ENCODE results near the gene MTFR1L. TPM values are rescaled to one million over a fixed set of nuclear protein-coding genes. Genes with fewer than 3 reads are reported as not detected.

MTFR1L gene
- polyA plus RNA-seq, 1 experiment: 65.8 TPM

GRCh38 chr1:25803368-25803767 lies 16.4 kb upstream of the MTFR1L start:
- H3K27ac ChIP-seq (ENCODE audit: low read depth, low read length): no peak overlapping the region
- no peak overlapping the region for H3K4me3 ChIP-seq (ENCODE audit: low read depth, low read length)
- CTCF ChIA-PET: interaction anchor here (1.3 to 1.5 kb wide), 2 partner anchors 9 to 194 kb away, joined by 7 read pairs; no protein-coding TSS in a partner anchor
- no peak for TF ChIP-seq CTCF (IDR thresholded peaks at IDR 0.05; ENCODE audit: low read depth, low read length)
- H3K9me3 ChIP-seq (ENCODE audit: control insufficient read depth, insufficient read depth, low read length): no peaks in the 10 kb centered on the region; the same call in 1 of the 2 replicates
- POLR2A ChIA-PET: no interaction called here
- no peak for DNase-seq (ENCODE audit: low read depth, low spot score)
- H3K27me3 ChIP-seq (ENCODE audit: control insufficient read depth, insufficient read depth, low read length): no peaks in the 10 kb centered on the region

- DNase-seq (ENCODE audit: low read depth, low spot score): no peak
- ChIA-PET CTCF (no interaction called here), POLR2A (no interaction called here)
- no peaks in the 10 kb centered on the region for H3K27me3 ChIP-seq (ENCODE audit: control insufficient read depth, insufficient read depth, low read length)
- no peak overlapping the region for H3K27ac ChIP-seq (ENCODE audit: low read depth, low read length)
- H3K9me3 ChIP-seq (ENCODE audit: control insufficient read depth, insufficient read depth, low read length): no peaks in the 10 kb centered on the region; the same call in 1 of the 2 replicates
- no peak for TF ChIP-seq CTCF (IDR thresholded peaks at IDR 0.05; ENCODE audit: low read depth, low read length)
- H3K4me3 ChIP-seq (ENCODE audit: low read depth, low read length): no peak overlapping the region
These were observed 15.3 kb upstream of the MTFR1L start for GRCh38 chr1:25804244-25804963.

GRCh38 chr1:25804964-25805862 lies 14.5 kb upstream of the MTFR1L start:
- Histone ChIP-seq H3K27ac (ENCODE audit: low read depth, low read length) (no peak overlapping the region), H3K9me3 (ENCODE audit: control insufficient read depth, insufficient read depth, low read length) (no peaks in the 10 kb centered on the region; the same call in 1 of the 2 replicates), H3K27me3 (ENCODE audit: control insufficient read depth, insufficient read depth, low read length) (no peaks in the 10 kb centered on the region), H3K4me3 (ENCODE audit: low read depth, low read length) (no peak overlapping the region)
- no peak for DNase-seq (ENCODE audit: low read depth, low spot score)
- POLR2A ChIA-PET: no interaction called here
- no peak for TF ChIP-seq CTCF (IDR thresholded peaks at IDR 0.05; ENCODE audit: low read depth, low read length)
- CTCF ChIA-PET: no interaction called here

GRCh38 chr1:25805863-25806225 lies 13.9 kb upstream of the MTFR1L start:
- no peak for DNase-seq (ENCODE audit: low read depth, low spot score)
- ChIA-PET CTCF (no interaction called here), POLR2A (no interaction called here)
- H3K27ac ChIP-seq (ENCODE audit: low read depth, low read length): no peak overlapping the region
- no peak for TF ChIP-seq CTCF (IDR thresholded peaks at IDR 0.05; ENCODE audit: low read depth, low read length)
- H3K27me3 ChIP-seq (ENCODE audit: control insufficient read depth, insufficient read depth, low read length): no peaks in the 10 kb centered on the region
- no peak overlapping the region for H3K4me3 ChIP-seq (ENCODE audit: low read depth, low read length)
- no peaks in the 10 kb centered on the region; the same call in 1 of the 2 replicates for H3K9me3 ChIP-seq (ENCODE audit: control insufficient read depth, insufficient read depth, low read length)

GRCh38 chr1:25806418-25806817 lies 13.3 kb upstream of the MTFR1L start:
- TF ChIP-seq CTCF (IDR thresholded peaks at IDR 0.05; ENCODE audit: low read depth, low read length): no peak
- Histone ChIP-seq H3K9me3 (ENCODE audit: control insufficient read depth, insufficient read depth, low read length) (no peaks in the 10 kb centered on the region; the same call in 1 of the 2 replicates), H3K27me3 (ENCODE audit: control insufficient read depth, insufficient read depth, low read length) (no peaks in the 10 kb centered on the region), H3K27ac (ENCODE audit: low read depth, low read length) (no peak overlapping the region), H3K4me3 (ENCODE audit: low read depth, low read length) (no peak overlapping the region)
- no peak for DNase-seq (ENCODE audit: low read depth, low spot score)
- ChIA-PET CTCF (interaction anchor here (1.3 to 5.8 kb wide), 2 partner anchors 9 to 197 kb away, joined by 3 to 67 read pairs; no protein-coding TSS in a partner anchor), POLR2A (interaction anchor here (0.7 kb wide), 1 partner anchor 287 kb away, joined by 3 read pairs; no protein-coding TSS in a partner anchor)

All from AG04450 (cell line).